ENCODE results near the gene DIO3.
"Not testable (repeated sequence)": the region's sequence is repeated elsewhere in the genome, so short reads cannot be mapped to it uniquely, and the experiment has no call there.

The DIO3 gene

GRCh38 chr14:101543814-101544213 lies 17.5 kb upstream of the DIO3 start:
- no peak for DNase-seq

GRCh38 chr14:101544550-101544949 lies 16.7 kb upstream of the DIO3 start:
- DNase-seq: no peak

- no peak for DNase-seq
Observed at GRCh38 chr14:101546706-101547105, 14.6 kb upstream of the DIO3 start.

- no peak for DNase-seq
Observed at GRCh38 chr14:101547107-101547738, 14.1 kb upstream of the DIO3 start.

GRCh38 chr14:101547961-101548669 lies 13.2 kb upstream of the DIO3 start:
- DNase-seq: no peak

- DNase-seq: no peak
Observed at GRCh38 chr14:101548710-101549109, 12.6 kb upstream of the DIO3 start.

GRCh38 chr14:101549154-101549553 lies 12.1 kb upstream of the DIO3 start:
- no peak for DNase-seq

- DNase-seq: not testable (repeated sequence)
Observed at GRCh38 chr14:101550202-101550912, 10.9 kb upstream of the DIO3 start.

- no peak for DNase-seq
Observed at GRCh38 chr14:101551729-101552595, 9.3 kb upstream of the DIO3 start.

- DNase-seq: no peak
Observed at GRCh38 chr14:101552786-101553231, 8.5 kb upstream of the DIO3 start.

GRCh38 chr14:101553393-101553792 lies 7.9 kb upstream of the DIO3 start:
- no peak for DNase-seq

GRCh38 chr14:101553931-101554330 lies 7.4 kb upstream of the DIO3 start:
- no peak for DNase-seq

- DNase-seq: no peak
Observed at GRCh38 chr14:101554991-101555668, 6.2 kb upstream of the DIO3 start.

GRCh38 chr14:101555669-101556043 lies 5.6 kb upstream of the DIO3 start:
- DNase-seq: not testable (repeated sequence)

GRCh38 chr14:101556131-101556530 lies 5.2 kb upstream of the DIO3 start:
- DNase-seq: no peak

GRCh38 chr14:101556566-101557320 lies 4.6 kb upstream of the DIO3 start:
- DNase-seq: no peak

GRCh38 chr14:101557321-101557695 lies 4.0 kb upstream of the DIO3 start:
- no peak for DNase-seq

GRCh38 chr14:101557811-101558738 lies 3.2 kb upstream of the DIO3 start:
- DNase-seq: no peak

GRCh38 chr14:101558739-101559240 lies 2.5 kb upstream of the DIO3 start:
- DNase-seq: no peak

- DNase-seq: no peak
Observed at GRCh38 chr14:101559250-101559623, 2.1 kb upstream of the DIO3 start.
